Measurements from ENCODE around the gene MINDY1. TPM values are rescaled to one million over a fixed set of nuclear protein-coding genes. Genes with fewer than 3 reads are reported as not detected.

Gene MINDY1
- total RNA-seq, 2 experiments from 2014 or later = 10.4 TPM

DNA sequence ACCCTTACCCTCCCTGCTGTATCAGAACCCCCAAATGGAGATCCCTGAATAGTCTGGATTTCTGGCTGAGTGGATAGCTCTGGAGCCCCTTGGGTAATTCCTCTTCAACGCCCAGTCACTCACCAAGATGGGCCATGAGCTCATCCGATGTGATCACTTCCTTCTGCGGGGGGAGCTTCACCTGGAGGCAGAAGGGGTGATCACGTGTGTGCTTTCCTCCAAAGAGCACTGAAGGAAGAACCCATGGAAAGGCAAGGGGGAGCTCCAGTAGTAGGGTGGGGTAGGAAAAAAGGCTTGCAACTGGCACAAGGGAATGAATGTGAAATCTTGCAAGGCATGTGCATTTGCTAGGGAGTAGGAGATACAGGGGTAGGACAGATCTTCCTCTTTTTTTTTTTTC, 5.1 kb downstream of the MINDY1 start:
- Mint-ChIP-seq H3K4me1 (ENCODE audit: low read depth) (peaks cover 56% of the 10 kb centered on the region), H3K36me3 (ENCODE audit: low read depth) (peaks cover 2% of the 10 kb centered on the region), H3K27me3 (no peaks in the 10 kb centered on the region), H3K4me3 (no peak overlapping the region), H3K27ac (no peak overlapping the region), H3K9me3 (no peaks in the 10 kb centered on the region)
- ATAC-seq (no peak), DNase-seq (no peak)
- TF ChIP-seq CTCF (IDR thresholded peaks at IDR 0.05) = no peak
- intact Hi-C loops (cut with micrococcal nuclease) = no loop called here
- POLR2A ChIA-PET = interaction anchor here (1.0 to 1.6 kb wide), 6 partner anchors 10 to 425 kb away, joined by 3 to 5 read pairs (median 3); no protein-coding TSS in a partner anchor
- CTCF ChIA-PET = interaction anchor here (1.1 to 2.4 kb wide), 8 partner anchors 10 to 98 kb away, joined by 3 to 13 read pairs (median 5); partner anchors contain the start of gene C1orf56

GRCh38 chr1:151000408-151000807, 6.3 kb downstream of the MINDY1 start:
- intact Hi-C loops (cut with micrococcal nuclease) = no loop called here
- peak overlapping the region; percentile 20 for H3K27ac Mint-ChIP-seq
- TF ChIP-seq CTCF (IDR thresholded peaks at IDR 0.05) = no peak
- H3K27me3 Mint-ChIP-seq = no peaks in the 10 kb centered on the region
- DNase-seq = no peak
- no peak for ATAC-seq
- POLR2A ChIA-PET = interaction anchor here (1.3 to 1.6 kb wide), 4 partner anchors 11 to 21 kb away, joined by 3 to 5 read pairs (median 4); no protein-coding TSS in a partner anchor
- peaks cover 2% of the 10 kb centered on the region for H3K36me3 Mint-ChIP-seq (ENCODE audit: low read depth)
- no peak overlapping the region for H3K4me3 Mint-ChIP-seq
- CTCF ChIA-PET = interaction anchor here (1.2 to 7.7 kb wide), 6 partner anchors 15 to 468 kb away, joined by 3 to 103 read pairs (median 4); partner anchors contain the start of gene ANXA9
- H3K9me3 Mint-ChIP-seq = no peaks in the 10 kb centered on the region
- peaks cover 46% of the 10 kb centered on the region for H3K4me1 Mint-ChIP-seq (ENCODE audit: low read depth)

DNA sequence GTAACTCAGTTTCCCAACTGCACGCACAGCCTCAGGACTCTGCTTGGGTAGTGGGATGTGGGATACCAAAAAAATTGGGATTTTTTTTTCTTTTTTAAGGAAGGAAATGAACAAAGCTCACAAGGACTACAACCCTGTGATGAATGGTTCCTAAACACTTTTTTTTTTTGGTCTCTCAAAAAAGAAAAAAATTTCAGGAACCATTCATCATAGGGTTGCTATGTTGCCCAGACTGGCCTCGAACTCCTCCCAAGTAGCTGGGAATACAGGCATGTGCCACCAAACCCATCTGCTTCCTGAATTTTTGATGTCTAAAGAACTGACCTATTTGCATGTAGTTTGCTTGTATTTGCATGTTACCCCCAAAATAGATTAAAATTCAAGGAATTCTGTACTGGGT, 6.8 kb downstream of the MINDY1 start:
- H3K27ac Mint-ChIP-seq = peak overlapping the region; percentile 20
- no peak overlapping the region for H3K4me3 Mint-ChIP-seq
- ATAC-seq (no peak), DNase-seq (no peak)
- peaks cover 44% of the 10 kb centered on the region for H3K4me1 Mint-ChIP-seq (ENCODE audit: low read depth)
- TF ChIP-seq CTCF (IDR thresholded peaks at IDR 0.05) = no peak
- H3K9me3 Mint-ChIP-seq = no peaks in the 10 kb centered on the region
- H3K36me3 Mint-ChIP-seq (ENCODE audit: low read depth) = peaks cover 2% of the 10 kb centered on the region
- H3K27me3 Mint-ChIP-seq = no peaks in the 10 kb centered on the region
- ChIA-PET CTCF (interaction anchor here (1.0 to 7.7 kb wide), 6 partner anchors 15 to 467 kb away, joined by 3 to 103 read pairs (median 4); partner anchors contain the start of gene ANXA9), POLR2A (interaction anchor here (0.6 to 1.4 kb wide), 3 partner anchors 11 to 48 kb away, joined by 3 to 4 read pairs (median 3); no protein-coding TSS in a partner anchor)
- intact Hi-C loops (cut with micrococcal nuclease) = no loop called here

DNA sequence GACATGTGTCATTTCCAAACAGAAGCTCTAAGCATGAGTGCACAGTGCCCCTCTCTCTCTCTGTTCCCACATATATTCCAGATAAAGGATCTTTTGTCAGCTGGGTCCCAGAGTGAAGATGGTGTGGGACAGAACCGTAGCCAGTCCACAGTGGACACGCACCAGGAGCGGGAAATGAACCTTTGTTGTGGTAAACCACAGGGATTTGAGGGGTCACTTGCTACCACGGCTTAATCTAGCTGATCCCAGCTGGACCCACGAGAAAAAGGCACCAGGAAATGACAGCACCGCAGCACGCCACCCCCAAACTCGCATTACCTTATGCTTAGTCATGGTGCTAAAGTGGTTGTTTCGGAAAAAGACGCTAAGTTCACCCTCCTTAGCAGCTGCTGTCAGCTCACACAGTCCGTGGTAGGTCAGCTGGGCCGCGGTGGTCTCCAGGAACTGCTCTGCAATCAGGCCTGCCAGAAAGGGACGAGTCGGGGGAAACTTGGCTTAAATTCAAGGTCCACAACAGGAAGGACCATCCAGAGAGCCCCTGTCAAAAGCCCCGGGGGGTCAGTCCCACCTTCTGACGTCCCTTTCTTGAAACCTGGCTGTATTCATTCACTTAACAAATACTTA, 7.5 kb downstream of the MINDY1 start:
- intact Hi-C loops (cut with micrococcal nuclease) = no loop called here
- no peak overlapping the region for H3K27ac Mint-ChIP-seq
- no peak for TF ChIP-seq CTCF (IDR thresholded peaks at IDR 0.05)
- H3K4me1 Mint-ChIP-seq (ENCODE audit: low read depth) = peaks cover 38% of the 10 kb centered on the region
- DNase-seq (peak; percentile 67), ATAC-seq (peak; percentile 76)
- peaks cover 2% of the 10 kb centered on the region for H3K36me3 Mint-ChIP-seq (ENCODE audit: low read depth)
- no peaks in the 10 kb centered on the region for H3K9me3 Mint-ChIP-seq
- ChIA-PET CTCF (interaction anchor here (1.0 to 7.7 kb wide), 6 partner anchors 20 to 466 kb away, joined by 3 to 103 read pairs (median 4); partner anchors contain the start of gene ANXA9), POLR2A (interaction anchor here (0.6 to 1.4 kb wide), 4 partner anchors 12 to 49 kb away, joined by 3 to 4 read pairs (median 3); no protein-coding TSS in a partner anchor)
- H3K27me3 Mint-ChIP-seq = no peaks in the 10 kb centered on the region
- H3K4me3 Mint-ChIP-seq = no peak overlapping the region

- CTCF ChIA-PET = interaction anchor here (0.9 to 7.7 kb wide), 6 partner anchors 7 to 159 kb away, joined by 3 to 103 read pairs (median 6); partner anchors contain the start of genes ANXA9, MINDY1 and TNFAIP8L2
- Mint-ChIP-seq H3K4me3 (no peak overlapping the region), H3K9me3 (no peaks in the 10 kb centered on the region), H3K36me3 (ENCODE audit: low read depth) (peaks cover 2% of the 10 kb centered on the region), H3K27ac (no peak overlapping the region), H3K27me3 (no peaks in the 10 kb centered on the region), H3K4me1 (ENCODE audit: low read depth) (peaks cover 28% of the 10 kb centered on the region)
- ATAC-seq (no peak), DNase-seq (no peak)
- no peak for TF ChIP-seq CTCF (IDR thresholded peaks at IDR 0.05)
- intact Hi-C loops (cut with micrococcal nuclease) = no loop called here
- POLR2A ChIA-PET = interaction anchor here (0.7 to 2.0 kb wide), 3 partner anchors 8 to 71 kb away, joined by 3 to 12 read pairs (median 4); partner anchors contain the start of genes MINDY1 and SETDB1
These were observed 8.8 kb downstream of the MINDY1 start for GRCh38 chr1:150997949-150998348.

All from activated CD8-positive, alpha-beta T cell treated with anti-CD3 and anti-CD28 coated beads for 36 hours (primary cell).